A673 (cell line): ENCODE measurements around the gene RERE.

Experiments used
- CTCF ChIP-seq: fragments of 300-800, 200-600 bp; sonication (generic); conservative IDR thresholded peaks from 2 replicates; pipeline ENCODE4 v1.5.1; 2017; ENCODE audit warnings: low read depth, mild to moderate bottlenecking, antibody characterized with exemption, low read length, moderate library complexity, mixed read lengths
- EZH2 ChIP-seq: fragments of 200-600 bp; sonication (generic); IDR thresholded peaks from 2 replicates; pipeline ENCODE4 v1.6.1; 2017; ENCODE audit warnings: borderline replicate concordance, low read depth, mild to moderate bottlenecking, mixed read lengths, antibody characterized with exemption, low read length; ENCODE audit not compliant: poor library complexity, severe bottlenecking

- TF ChIP-seq EZH2 (no peak), CTCF (no peak)
These were observed 284.3 kb downstream of the RERE start for GRCh38 chr1:8533124-8533523.
